PC-9 (cell line): Measurements from ENCODE around the gene PIP5K1B.

Experiments used
- CTCF ChIP-seq: fragments of 200-600 bp; sonication (generic); conservative IDR thresholded peaks from 2 replicates; pipeline ENCODE4 v1.6.1; 2017; ENCODE audit warnings: mixed run types, antibody characterized with exemption, mild to moderate bottlenecking, moderate library complexity
- EZH2 ChIP-seq: fragments of 200-600 bp; sonication (generic); IDR thresholded peaks from 2 replicates; pipeline ENCODE4 v1.8.0; 2017; ENCODE audit warnings: antibody characterized with exemption, low read depth

GRCh38 chr9:68955330-68955729, 250.3 kb downstream of the PIP5K1B start:
- TF ChIP-seq CTCF, result no peak
- no peak for TF ChIP-seq EZH2
